ENCODE measurements around the gene PKHD1.

The PKHD1 gene

DNA sequence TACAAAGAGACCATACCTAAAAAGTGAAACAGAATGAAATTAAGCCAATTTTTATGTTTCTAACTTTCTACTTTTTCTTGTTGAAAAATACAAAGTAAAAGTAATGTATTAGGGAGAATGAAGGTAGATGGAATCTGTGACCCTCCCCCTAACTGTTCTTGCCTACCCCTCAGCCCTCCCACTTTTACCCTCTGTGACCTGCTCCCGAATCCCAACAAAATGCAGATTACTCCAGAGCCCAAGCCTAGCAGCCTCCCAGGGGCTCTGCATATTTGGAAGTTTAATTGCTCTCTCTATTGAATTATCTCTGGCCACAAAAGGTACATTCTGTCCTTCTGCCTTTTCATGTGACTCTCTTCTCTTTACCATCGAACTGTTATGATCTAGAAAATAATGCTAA, 201.5 kb downstream of the PKHD1 start:
- no peaks in the 10 kb centered on the region for H3K27me3 ChIP-seq (ENCODE audit: insufficient read depth, poor library complexity, severe bottlenecking)
- DNase-seq (ENCODE audit: low spot score) (no peak), ATAC-seq (ENCODE audit: low read depth) (no peak)
- no peaks in the 10 kb centered on the region for H3K4me1 ChIP-seq (ENCODE audit: insufficient read depth, poor library complexity, severe bottlenecking)
- H3K4me3 ChIP-seq (ENCODE audit: severe bottlenecking) = no peak overlapping the region
- TF ChIP-seq, protein P1, sequence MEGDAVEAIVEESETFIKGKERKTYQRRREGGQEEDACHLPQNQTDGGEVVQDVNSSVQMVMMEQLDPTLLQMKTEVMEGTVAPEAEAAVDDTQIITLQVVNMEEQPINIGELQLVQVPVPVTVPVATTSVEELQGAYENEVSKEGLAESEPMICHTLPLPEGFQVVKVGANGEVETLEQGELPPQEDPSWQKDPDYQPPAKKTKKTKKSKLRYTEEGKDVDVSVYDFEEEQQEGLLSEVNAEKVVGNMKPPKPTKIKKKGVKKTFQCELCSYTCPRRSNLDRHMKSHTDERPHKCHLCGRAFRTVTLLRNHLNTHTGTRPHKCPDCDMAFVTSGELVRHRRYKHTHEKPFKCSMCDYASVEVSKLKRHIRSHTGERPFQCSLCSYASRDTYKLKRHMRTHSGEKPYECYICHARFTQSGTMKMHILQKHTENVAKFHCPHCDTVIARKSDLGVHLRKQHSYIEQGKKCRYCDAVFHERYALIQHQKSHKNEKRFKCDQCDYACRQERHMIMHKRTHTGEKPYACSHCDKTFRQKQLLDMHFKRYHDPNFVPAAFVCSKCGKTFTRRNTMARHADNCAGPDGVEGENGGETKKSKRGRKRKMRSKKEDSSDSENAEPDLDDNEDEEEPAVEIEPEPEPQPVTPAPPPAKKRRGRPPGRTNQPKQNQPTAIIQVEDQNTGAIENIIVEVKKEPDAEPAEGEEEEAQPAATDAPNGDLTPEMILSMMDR (IDR thresholded peaks at IDR 0.05; ENCODE audit: poor library complexity, severe bottlenecking) = no peak
- H3K27ac ChIP-seq (ENCODE audit: poor library complexity, severe bottlenecking) = no peak overlapping the region
- no peaks in the 10 kb centered on the region for H3K36me3 ChIP-seq (ENCODE audit: low read depth)
- H3K9me3 ChIP-seq (ENCODE audit: severe bottlenecking) = no peaks in the 10 kb centered on the region

DNA sequence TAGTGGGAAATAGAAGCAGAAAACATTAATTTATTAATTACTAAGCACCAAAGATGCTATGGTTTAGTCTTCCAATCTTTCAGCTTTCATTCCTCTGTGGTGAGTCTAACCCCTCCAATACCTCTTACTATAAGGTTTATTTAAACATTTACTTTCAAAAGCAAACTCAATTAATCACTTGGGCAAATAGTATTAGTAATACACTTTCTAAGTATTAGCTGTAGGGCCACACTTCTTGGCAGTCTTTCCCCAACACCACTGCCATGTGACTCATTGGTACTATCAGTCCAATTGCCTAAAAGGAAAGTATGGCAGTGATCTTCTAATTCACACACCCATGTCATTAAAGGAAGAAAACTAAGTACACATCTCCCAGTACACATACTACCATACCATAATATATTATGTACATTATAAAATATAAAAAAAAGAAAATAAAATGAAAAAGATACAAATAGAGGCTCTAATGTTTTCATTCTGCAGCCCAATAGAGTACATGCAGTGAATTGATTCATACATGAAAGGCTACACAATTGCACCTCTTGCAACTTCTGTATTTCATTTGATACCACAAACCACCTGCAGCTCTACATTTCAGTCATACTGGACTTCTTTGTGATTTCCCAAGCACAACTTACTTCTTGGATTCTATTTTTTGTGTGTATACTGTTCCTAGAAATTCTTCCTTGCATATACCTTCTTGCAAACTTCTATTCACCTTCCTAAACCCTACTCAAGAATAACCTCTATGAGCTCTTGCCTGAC, 218.6 kb downstream of the PKHD1 start:
- Histone ChIP-seq H3K27me3 (ENCODE audit: insufficient read depth, poor library complexity, severe bottlenecking) (no peaks in the 10 kb centered on the region), H3K27ac (ENCODE audit: poor library complexity, severe bottlenecking) (no peak overlapping the region), H3K4me1 (ENCODE audit: insufficient read depth, poor library complexity, severe bottlenecking) (peaks cover 13% of the 10 kb centered on the region), H3K9me3 (ENCODE audit: severe bottlenecking) (no peaks in the 10 kb centered on the region), H3K4me3 (ENCODE audit: severe bottlenecking) (no peak overlapping the region), H3K36me3 (ENCODE audit: low read depth) (no peaks in the 10 kb centered on the region)
- no peak for DNase-seq (ENCODE audit: low spot score)
- TF ChIP-seq, protein P1 (IDR thresholded peaks at IDR 0.05; ENCODE audit: poor library complexity, severe bottlenecking) = no peak
- ATAC-seq (ENCODE audit: low read depth) = peak; percentile 85

DNA sequence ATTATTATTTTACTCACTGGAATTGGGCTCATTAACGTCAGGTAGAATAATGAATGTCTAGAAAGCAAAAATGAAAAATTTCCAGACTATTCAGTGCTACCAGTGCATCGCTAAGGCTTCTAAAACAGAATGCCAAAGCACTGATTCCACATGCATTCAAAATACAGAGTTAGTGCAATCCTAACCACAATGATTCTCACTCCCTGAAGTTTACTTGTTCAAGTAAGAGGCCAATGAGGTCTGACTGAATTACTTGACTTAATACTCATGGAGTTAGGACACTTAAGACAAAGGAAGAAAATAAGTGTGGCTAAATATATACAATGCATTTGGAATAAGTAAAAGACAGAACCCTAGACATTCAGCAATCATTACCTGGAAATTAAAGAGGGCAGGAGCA, 220.5 kb downstream of the PKHD1 start:
- ATAC-seq (ENCODE audit: low read depth) = no peak
- TF ChIP-seq, protein P1 (IDR thresholded peaks at IDR 0.05; ENCODE audit: poor library complexity, severe bottlenecking) = no peak
- H3K36me3 ChIP-seq (ENCODE audit: low read depth) = no peaks in the 10 kb centered on the region

DNA sequence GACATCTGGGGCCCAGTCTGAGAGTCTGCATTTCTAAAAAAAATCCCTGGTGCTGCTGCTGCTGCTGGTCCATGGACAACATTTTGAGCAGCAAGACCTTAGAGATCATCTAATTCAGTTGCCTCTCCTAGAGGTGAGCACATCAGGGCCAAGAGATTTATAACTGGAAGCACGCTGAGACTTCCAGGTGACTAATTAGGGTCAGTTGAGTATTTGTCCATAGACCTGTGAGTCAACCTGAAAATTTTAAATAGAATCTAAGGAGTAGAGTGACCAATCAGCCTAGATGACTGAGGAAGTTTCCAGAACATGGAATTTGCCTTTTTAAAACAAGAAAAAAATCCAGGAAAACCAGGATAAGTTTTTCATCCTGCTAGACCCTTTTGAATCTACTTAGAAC, 221.4 kb downstream of the PKHD1 start:
- ATAC-seq (ENCODE audit: low read depth) = peak; percentile 46; the same call in 1 of the 3 replicates
- no peaks in the 10 kb centered on the region for H3K36me3 ChIP-seq (ENCODE audit: low read depth)
- H3K27me3 ChIP-seq (ENCODE audit: insufficient read depth, poor library complexity, severe bottlenecking) = no peaks in the 10 kb centered on the region
- H3K9me3 ChIP-seq (ENCODE audit: severe bottlenecking) = no peaks in the 10 kb centered on the region
- H3K4me3 ChIP-seq (ENCODE audit: severe bottlenecking) = no peak overlapping the region
- H3K4me1 ChIP-seq (ENCODE audit: insufficient read depth, poor library complexity, severe bottlenecking) = peaks cover 9% of the 10 kb centered on the region
- TF ChIP-seq, protein P1 (IDR thresholded peaks at IDR 0.05; ENCODE audit: poor library complexity, severe bottlenecking) = no peak
- H3K27ac ChIP-seq (ENCODE audit: poor library complexity, severe bottlenecking) = no peak overlapping the region
- no peak for DNase-seq (ENCODE audit: low spot score)

More for the DNA sequence above, 220.5 kb downstream of the PKHD1 start:
- Histone ChIP-seq H3K27ac (ENCODE audit: poor library complexity, severe bottlenecking) (no peak overlapping the region), H3K9me3 (ENCODE audit: severe bottlenecking) (no peaks in the 10 kb centered on the region), H3K27me3 (ENCODE audit: insufficient read depth, poor library complexity, severe bottlenecking) (no peaks in the 10 kb centered on the region), H3K4me3 (ENCODE audit: severe bottlenecking) (no peak overlapping the region), H3K4me1 (ENCODE audit: insufficient read depth, poor library complexity, severe bottlenecking) (peaks cover 9% of the 10 kb centered on the region)
- no peak for DNase-seq (ENCODE audit: low spot score)

DNA sequence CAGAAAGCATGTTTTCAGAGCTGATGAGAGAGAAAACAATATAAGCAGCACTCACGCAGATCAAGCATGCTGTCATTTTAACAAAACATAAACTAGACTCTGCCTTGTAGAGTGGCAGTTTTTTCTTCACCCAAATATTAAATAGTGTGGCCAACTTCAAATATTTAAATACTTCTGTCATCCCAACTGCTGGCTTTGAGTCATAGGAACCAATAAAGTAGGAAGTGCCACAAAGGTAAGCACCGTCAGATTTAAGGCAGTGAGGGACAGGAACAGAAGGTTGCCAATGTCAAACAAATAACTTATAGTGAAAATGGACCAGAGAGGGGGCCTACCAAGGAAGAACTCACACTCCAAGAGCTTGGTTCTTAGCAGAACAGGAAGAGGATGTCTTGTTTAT, 222.2 kb downstream of the PKHD1 start:
- TF ChIP-seq, protein P1 (IDR thresholded peaks at IDR 0.05; ENCODE audit: poor library complexity, severe bottlenecking) = no peak
- DNase-seq (ENCODE audit: low spot score) = no peak

More for the DNA sequence above, 222.2 kb downstream of the PKHD1 start:
- H3K4me3 ChIP-seq (ENCODE audit: severe bottlenecking) = no peak overlapping the region
- H3K27me3 ChIP-seq (ENCODE audit: insufficient read depth, poor library complexity, severe bottlenecking) = no peaks in the 10 kb centered on the region
- no peak for ATAC-seq (ENCODE audit: low read depth)
- peaks cover 9% of the 10 kb centered on the region for H3K4me1 ChIP-seq (ENCODE audit: insufficient read depth, poor library complexity, severe bottlenecking)
- H3K27ac ChIP-seq (ENCODE audit: poor library complexity, severe bottlenecking) = no peak overlapping the region
- no peaks in the 10 kb centered on the region for H3K9me3 ChIP-seq (ENCODE audit: severe bottlenecking)
- H3K36me3 ChIP-seq (ENCODE audit: low read depth) = no peaks in the 10 kb centered on the region
